Astrocyte of the cerebellum (primary cell): ENCODE measurements around the gene AGBL1.
A peak's percentile ranks its signal among the peaks of the same experiment; 100 is the strongest.
"Not testable (repeated sequence)": the region's sequence is repeated elsewhere in the genome, so short reads cannot be mapped to it uniquely, and the experiment has no call there.

Source experiments
- DNase-seq: peaks from one replicate; pipeline ENCODE4 v3.0.0-alpha.2; 2011; ENCODE audit warnings: low read depth
- H3K4me3 ChIP-seq: 2 replicates; pipeline ENCODE4 v1.5.1; 2011; ENCODE audit warnings: mild to moderate bottlenecking, low read depth, low read length, moderate library complexity
- in situ Hi-C: cut with HindIII; loops from 2 replicates; pipeline ENCODE4 v1.10.0; 2017; ENCODE audit warnings: low sequenced_read_pairs
- TF ChIP-seq, protein P1 (sequence below): IDR thresholded peaks from 2 replicates; pipeline ENCODE4 v1.5.1; 2012; ENCODE audit warnings: low read length, low read depth, moderate library complexity, mild to moderate bottlenecking; ENCODE audit errors: missing control alignments

The AGBL1 gene

DNA sequence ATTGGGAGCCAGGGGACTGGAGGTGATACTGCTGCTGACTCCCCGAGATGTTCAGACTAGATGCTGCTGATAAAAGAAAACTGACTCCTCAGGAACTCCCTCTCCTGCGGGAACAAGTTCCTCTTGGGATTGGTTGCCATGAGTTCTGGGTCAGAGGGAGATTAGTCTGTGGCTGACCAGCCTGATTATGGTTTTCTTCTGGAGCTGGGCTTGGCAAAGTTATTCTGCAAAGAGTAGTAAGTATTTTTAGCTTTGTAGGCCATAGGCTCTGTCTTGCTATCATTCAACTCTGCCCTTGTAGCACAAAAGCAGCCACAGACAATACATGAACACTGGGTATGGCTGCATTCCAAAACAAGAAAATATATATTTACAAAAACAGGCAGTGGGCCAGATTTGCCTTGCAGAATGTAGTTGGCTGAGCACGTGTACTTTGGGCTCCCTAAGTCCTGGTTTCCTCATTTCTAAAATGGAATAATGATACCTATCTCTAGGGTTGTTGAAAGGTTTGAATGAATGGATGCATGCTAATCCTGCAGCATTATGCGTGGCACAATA, 796.8 kb downstream of the AGBL1 start:
- H3K4me3 ChIP-seq, result no peak overlapping the region
- DNase-seq, result no peak
- in situ Hi-C loops, result no loop called here
- TF ChIP-seq, protein P1, sequence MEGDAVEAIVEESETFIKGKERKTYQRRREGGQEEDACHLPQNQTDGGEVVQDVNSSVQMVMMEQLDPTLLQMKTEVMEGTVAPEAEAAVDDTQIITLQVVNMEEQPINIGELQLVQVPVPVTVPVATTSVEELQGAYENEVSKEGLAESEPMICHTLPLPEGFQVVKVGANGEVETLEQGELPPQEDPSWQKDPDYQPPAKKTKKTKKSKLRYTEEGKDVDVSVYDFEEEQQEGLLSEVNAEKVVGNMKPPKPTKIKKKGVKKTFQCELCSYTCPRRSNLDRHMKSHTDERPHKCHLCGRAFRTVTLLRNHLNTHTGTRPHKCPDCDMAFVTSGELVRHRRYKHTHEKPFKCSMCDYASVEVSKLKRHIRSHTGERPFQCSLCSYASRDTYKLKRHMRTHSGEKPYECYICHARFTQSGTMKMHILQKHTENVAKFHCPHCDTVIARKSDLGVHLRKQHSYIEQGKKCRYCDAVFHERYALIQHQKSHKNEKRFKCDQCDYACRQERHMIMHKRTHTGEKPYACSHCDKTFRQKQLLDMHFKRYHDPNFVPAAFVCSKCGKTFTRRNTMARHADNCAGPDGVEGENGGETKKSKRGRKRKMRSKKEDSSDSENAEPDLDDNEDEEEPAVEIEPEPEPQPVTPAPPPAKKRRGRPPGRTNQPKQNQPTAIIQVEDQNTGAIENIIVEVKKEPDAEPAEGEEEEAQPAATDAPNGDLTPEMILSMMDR, result no peak

GRCh38 chr15:86877171-86877631, 797.5 kb downstream of the AGBL1 start:
- TF ChIP-seq, protein P1, result no peak
- in situ Hi-C loops, result no loop called here
- DNase-seq, result no peak
- H3K4me3 ChIP-seq, result no peak overlapping the region

GRCh38 chr15:86878844-86879243, 799.2 kb downstream of the AGBL1 start:
- DNase-seq, in situ Hi-C loops: not testable (repeated sequence)

DNA sequence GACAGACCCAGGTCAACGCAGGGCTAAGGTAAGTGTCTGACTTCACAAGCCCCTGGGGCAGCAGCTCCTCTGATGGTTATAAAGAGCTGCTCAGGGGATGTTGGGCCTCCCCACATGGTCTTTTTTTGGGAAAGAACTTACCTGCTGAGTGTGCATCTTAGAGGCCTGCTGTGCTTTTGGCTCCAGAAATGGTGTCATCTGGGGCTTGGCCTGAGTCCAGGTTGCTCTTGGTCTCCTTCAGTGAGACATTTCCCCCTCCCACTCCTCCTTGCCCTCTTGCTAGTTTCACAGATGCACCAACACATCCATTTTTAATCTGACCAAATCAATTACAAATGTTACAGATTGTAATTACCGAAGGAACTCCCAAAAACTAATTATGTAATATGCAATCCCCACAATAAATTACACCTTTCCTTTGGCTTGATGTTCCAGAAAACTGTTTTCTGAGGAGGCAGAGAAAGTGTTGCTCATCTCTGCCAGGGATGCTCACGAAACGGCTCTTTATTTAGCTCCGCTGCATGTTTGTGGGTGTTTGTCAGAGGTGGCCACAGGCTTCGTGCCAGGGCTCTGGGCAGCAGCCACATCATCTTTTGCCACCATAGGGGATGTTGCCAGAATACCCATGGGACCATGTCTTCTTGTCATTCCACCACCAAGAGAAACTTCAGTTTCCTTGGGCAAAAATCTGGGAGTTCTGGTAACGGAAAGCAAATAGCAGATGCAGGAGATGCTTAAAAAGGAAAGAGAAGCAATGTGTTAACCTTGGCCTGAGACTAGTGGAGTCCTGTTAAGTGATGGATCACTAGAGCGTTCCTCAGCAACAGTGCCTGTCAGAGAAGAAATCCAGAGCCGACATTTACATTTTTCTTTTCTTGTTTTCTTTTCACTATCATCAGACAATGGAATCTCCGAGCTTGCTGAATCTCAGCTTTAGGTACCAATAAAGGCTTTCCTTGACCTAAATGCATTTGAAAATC, 799.9 kb downstream of the AGBL1 start:
- TF ChIP-seq, protein P1, result no peak
- no peak overlapping the region for H3K4me3 ChIP-seq
- DNase-seq, result no peak
- in situ Hi-C loops, result no loop called here

More at GRCh38 chr15:86878844-86879243, 799.2 kb downstream of the AGBL1 start:
- H3K4me3 ChIP-seq, result not testable (repeated sequence)

DNA sequence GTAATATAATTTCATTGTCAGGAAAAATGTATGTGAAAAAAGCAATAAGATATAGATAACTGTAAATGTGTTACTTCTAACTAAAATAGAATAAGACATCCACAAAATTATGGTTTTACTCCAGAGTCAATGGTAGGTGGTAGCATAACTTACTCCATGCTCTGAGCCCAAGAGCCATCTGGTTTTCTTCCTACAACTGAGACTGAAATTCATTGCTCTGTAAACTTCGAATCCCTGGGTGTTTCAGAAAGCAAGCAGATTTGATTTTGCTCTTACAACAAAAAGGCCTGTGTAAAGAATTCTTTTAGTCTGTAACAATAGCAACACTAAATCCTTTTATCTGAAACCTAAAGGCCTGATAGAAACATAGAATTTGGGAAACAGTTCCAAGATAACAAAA, 805.9 kb downstream of the AGBL1 start:
- no peak overlapping the region for H3K4me3 ChIP-seq
- TF ChIP-seq, protein P1, result no peak
- in situ Hi-C loops, result no loop called here
- no peak for DNase-seq

- in situ Hi-C loops, result no loop called here
- H3K4me3 ChIP-seq, result no peak overlapping the region
- TF ChIP-seq, protein P1, result no peak
- DNase-seq, result peak; percentile 84
Measured at GRCh38 chr15:86892774-86893449, 813.2 kb downstream of the AGBL1 start.
